ENCODE data around the gene FBRSL1.

- TF ChIP-seq POLR2A (IDR thresholded peaks at IDR 0.05; ENCODE audit: low read length) (no peak), GATA1 (IDR thresholded peaks at IDR 0.05; ENCODE audit: low read depth, low read length) (no peak)
These were observed 35.3 kb downstream of the FBRSL1 start for GRCh38 chr12:132525011-132525832.

Measured in erythroblast (primary cell).